GM18867 (cell line): ENCODE results near the gene SLC2A14.
"Not testable (repeated sequence)": the region's sequence is repeated elsewhere in the genome, so short reads cannot be mapped to it uniquely, and the experiment has no call there.

Experiments used
- ATAC-seq: cut with Tn5 transposase; IDR thresholded peaks from one replicate; pipeline ENCODE4 v1.9.1; 2021; ENCODE audit warnings: mild to moderate bottlenecking, moderate library complexity; ENCODE audit not compliant: unreplicated experiment

The SLC2A14 gene

GRCh38 chr12:7835116-7835515, 37.6 kb downstream of the SLC2A14 start:
- ATAC-seq: no peak

- no peak for ATAC-seq
Measured at GRCh38 chr12:7834701-7835100, 38.0 kb downstream of the SLC2A14 start.

GRCh38 chr12:7833831-7834230, 38.9 kb downstream of the SLC2A14 start:
- ATAC-seq: no peak

- ATAC-seq: not testable (repeated sequence)
Measured at GRCh38 chr12:7833201-7833600, 39.5 kb downstream of the SLC2A14 start.

GRCh38 chr12:7832059-7832696, 40.5 kb downstream of the SLC2A14 start:
- no peak for ATAC-seq

DNA sequence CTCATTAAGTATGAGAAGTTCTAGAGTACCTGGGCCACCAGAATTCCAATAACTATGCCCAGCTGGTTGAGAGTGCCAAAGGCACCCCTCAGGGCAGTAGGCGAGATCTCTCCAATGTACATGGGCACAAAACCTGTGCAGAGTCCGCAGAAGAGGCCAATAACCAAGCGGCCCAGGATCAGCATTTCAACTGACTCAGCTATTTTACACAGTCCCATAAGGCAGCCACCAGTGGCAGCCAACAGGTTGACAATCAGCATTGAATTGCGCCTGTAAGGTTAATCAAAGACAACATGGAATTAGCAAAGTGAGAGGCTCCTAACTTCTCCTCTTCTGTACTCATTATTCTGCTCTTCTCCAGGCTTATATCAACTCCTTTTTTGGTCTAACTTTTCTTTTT, 43.0 kb downstream of the SLC2A14 start:
- not testable (repeated sequence) for ATAC-seq

GRCh38 chr12:7825754-7826153, 47.0 kb downstream of the SLC2A14 start:
- not testable (repeated sequence) for ATAC-seq

GRCh38 chr12:7806863-7807487, 65.7 kb downstream of the SLC2A14 start:
- ATAC-seq: no peak

DNA sequence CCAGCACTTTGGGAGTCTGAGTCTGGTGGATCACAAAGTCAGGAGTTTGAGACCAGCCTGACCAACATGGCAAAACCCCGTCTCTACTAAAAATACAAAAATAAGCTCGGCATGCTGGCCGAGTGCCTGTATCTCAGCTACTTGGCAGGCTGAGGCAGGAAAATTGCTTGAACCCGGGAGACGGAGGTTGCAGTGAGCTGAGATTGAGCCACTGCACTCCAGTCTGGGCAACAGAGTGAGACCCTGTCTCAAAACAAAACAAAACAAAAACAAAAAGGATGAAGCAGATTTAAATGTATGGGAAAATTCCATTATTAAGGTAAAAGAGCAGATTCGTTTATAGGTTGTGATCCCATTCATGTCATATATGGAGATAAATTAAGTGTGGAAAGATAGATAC, 66.4 kb downstream of the SLC2A14 start:
- not testable (repeated sequence) for ATAC-seq

DNA sequence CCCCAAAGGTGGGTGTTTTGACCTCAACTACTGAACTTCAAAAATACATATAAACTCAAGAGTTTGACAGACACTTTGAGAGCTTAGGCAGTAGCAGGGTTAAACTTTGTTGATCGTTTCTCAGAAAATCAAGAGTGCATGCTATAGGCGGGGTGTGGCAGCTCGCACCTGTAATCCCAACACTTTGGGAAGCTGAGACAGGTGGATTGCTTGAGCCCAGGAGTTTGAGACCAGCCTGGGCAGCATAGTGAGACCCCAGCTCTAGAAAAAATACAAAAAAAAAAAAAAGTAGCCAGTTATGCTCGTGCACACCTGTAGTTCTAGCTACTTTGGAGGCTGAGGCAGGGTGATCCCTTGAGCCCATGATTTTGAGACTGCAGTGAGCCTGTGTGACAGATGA, 71.3 kb downstream of the SLC2A14 start:
- ATAC-seq: no peak

DNA sequence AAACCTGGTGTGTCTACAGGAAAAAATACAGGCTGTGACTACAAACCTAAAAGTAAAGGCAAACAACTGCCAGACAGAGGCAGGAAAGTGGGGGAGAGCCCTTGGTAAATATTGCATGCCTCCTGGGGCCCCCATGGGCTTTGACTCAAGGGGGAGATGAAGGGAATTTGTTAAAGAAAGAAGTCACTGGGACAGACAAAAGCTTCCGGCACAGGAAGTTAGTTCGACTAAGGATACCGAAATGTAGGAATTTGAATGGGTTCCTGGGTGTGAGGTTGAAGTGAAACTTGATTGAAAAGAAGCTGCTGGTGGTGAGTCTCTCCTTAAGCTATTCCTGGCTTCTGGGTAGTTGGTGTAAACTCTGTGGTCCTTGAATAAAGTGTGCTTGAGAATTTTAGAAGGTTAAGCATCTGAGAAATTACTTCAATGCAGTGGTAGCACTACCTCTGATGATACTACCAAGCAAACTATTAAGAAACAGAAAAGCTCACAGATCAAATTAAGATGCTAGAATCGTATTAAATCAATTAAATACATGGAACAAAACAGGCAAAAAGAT, 73.9 kb downstream of the SLC2A14 start:
- not testable (repeated sequence) for ATAC-seq

DNA sequence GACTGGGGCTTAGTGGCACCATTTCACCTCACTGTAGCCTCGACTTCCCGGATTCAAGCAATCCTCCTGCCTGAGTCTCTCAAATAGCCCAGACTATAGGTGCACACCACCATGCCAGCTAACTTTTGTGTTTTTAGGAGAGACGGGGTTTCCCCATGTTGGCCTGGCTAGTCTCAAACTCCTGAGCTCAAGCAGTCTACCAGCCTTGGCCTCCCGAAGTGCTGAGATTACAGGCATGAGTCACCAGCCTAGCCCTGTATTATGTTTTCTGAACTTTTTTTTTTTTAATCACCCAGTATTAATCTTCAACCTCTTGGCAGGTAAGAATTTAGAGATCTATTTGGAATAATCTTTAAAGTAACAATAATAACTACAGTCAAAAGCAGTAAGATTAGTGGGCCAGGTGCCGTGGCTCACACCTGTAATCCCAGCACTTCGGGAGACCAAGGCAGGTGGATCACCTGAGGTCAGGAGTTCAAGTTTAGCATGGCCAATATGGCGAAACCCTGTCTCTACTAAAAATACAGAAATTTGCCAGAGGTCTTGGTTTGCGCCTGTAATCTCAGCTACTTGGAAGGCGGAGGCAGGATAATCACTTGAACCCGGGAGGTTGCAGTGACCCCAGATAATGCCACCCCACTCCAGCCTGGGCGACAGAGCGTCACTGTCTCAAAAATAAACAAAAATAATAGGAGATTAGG, 74.9 kb downstream of the SLC2A14 start:
- ATAC-seq: no peak

- ATAC-seq: not testable (repeated sequence)
Measured at GRCh38 chr12:7797269-7797668, 75.4 kb downstream of the SLC2A14 start.

GRCh38 chr12:7793211-7793610, 79.5 kb downstream of the SLC2A14 start:
- ATAC-seq: no peak

DNA sequence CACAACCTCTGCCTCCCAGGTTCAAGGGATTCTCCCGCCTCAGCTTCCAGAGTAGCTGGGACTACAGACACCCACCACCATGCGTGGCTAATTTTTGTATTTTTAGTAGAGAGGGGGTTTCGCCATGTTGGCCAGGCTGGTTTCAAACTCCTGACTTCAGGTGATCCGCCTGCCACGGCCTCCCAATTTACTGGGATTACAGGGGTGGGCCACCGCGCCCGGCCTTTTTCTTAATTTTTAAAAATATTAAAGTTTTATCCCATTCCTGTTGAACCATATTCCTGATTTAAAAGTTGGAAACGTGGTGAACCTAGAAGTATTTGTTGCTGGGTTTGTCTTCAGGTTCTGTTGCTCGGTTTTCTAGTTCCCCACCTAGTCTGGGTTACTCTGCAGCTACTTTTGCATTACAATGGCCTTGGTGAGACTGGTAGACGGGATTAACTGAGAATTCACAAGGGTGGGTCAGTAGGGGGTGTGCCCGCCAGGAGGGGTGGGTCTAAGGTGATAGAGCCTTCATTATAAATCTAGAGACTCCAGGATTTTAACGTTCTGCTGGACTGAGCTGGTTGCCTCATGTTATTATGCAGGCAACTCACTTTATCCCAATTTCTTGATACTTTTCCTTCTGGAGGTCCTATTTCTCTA, 83.7 kb downstream of the SLC2A14 start, which contains the start of gene NANOG:
NANOG (plus strand) TSS at position 519 of the 645 bp plus-strand sequence. CDS start 213 bp downstream, outside the sequence.
- ATAC-seq: not testable (repeated sequence)

- ATAC-seq: no peak
Measured at GRCh38 chr12:7788294-7788660, 84.4 kb downstream of the SLC2A14 start.

DNA sequence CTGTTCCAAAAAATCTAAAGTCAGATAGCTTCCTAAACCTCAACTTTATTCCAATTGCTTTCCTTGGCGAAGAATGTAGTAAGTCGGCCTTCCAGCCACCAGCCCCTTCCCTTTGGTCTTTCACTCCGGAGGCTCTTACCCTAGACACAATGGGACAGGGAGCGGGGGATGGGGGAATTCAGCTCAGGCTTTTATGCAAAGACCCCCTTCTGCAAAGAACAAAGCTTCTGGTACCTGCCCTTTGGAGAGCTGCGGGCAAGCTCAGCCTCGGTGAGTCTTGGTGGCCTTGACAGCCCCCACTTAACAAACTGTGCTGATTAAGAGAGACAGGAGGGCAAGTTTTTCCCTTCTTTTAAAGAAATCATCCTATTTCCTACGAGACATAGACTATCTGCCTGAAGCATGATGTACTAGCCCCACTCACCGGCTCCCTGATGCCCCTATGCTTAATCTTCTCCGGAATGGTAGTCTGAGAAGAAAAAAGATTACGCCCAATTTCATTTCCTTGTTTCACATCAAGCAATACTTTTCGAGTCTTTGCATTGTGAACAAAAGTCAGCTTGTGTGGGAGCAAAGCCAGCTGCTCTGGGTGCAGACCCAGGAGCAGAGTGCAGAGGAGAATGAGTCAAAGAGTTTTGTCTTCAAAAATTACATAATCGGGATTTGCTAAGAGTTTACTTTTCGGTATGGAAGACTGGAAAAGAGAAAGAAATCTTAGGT, 85.0 kb downstream of the SLC2A14 start:
- ATAC-seq: no peak

DNA sequence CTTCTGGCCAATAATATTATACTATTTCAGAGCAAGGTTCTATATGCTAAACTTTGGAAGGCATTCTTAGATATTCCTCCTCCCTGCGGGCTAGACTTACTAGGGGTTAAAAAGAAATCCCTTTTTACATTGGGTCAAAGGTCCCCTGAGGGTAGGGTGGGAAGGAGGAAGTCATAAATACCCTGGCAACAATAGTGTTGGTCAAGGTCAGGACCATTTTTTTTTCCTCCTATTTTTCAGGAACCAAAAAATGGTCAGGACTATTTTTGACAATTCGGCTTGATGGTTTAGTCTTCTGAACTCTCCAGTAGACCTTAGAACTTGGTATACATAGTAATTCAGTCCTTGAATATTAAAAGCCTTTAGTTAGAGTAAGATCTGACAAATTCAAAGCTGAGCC, 88.0 kb downstream of the SLC2A14 start:
- no peak for ATAC-seq

DNA sequence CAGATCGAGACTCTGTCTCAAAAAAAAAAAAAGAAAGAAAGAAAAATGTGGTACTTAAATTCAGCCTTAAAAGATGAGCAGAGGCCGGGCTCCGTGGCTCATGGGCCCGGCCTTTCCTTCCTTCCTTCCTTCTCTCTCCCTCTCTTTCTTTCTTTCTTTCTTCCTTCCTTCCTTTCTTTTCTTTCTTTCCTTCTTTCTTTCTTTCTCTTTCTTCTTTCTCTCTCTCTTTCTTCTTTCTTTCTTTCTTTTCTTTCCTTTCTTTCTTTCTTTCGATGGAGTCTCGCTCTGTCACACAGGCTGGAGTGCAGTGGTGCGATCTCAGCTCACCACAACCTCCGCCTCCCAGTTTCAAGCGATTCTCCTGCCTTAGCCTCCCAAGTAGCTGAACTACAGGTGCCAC, 89.3 kb downstream of the SLC2A14 start:
- ATAC-seq: not testable (repeated sequence)

GRCh38 chr12:7782055-7782454, 90.7 kb downstream of the SLC2A14 start:
- no peak for ATAC-seq

- ATAC-seq: no peak
Measured at GRCh38 chr12:7781274-7781673, 91.4 kb downstream of the SLC2A14 start.
